Stimulated activated naive B cell treated with anti-CD40 and anti-IgM and Interleukin-4, amounts not matched to agents 10 μg/mL and 1 μg/mL and 100 μg/mL, for 72 hours (primary cell): ENCODE measurements around the gene ALK.
"Not testable (repeated sequence)": the region's sequence is repeated elsewhere in the genome, so short reads cannot be mapped to it uniquely, and the experiment has no call there.

Source experiments
- ATAC-seq, 2 donors: fragments of 150-1000 bp; cut with Tn5 transposase; replicated peaks; 2 replicates each; pipeline ENCODE4 v1.10.0; 2021; ENCODE audit warnings: moderate library complexity in 1 of 2
- DNase-seq: peaks from one replicate; pipeline ENCODE4 v3.0.0; 2021
- H3K27ac Mint-ChIP-seq: one replicate; pipeline ENCODE4 v1.8.0; 2022; ENCODE audit warnings: mild to moderate bottlenecking, mixed read lengths
- H3K27me3 Mint-ChIP-seq, 2 donors: one replicate each; pipeline ENCODE4 v1.8.0; 2022; ENCODE audit warnings: mixed read lengths in 2 of 2
- H3K36me3 Mint-ChIP-seq, 2 donors: one replicate each; pipeline ENCODE4 v1.8.0; 2022; ENCODE audit warnings: mixed read lengths in 2 of 2, mild to moderate bottlenecking in 1 of 2
- H3K4me1 Mint-ChIP-seq, 2 donors: one replicate each; pipeline ENCODE4 v1.8.0; 2022; ENCODE audit warnings: mixed read lengths in 2 of 2, mild to moderate bottlenecking in 1 of 2
- H3K4me3 Mint-ChIP-seq, 2 donors: one replicate each; pipeline ENCODE4 v1.8.0; 2022; ENCODE audit warnings: mild to moderate bottlenecking in 2 of 2, mixed read lengths in 2 of 2, moderate library complexity in 1 of 2
- H3K9me3 Mint-ChIP-seq, 2 donors: one replicate each; pipeline ENCODE4 v1.8.0; 2022; ENCODE audit warnings: mixed read lengths in 2 of 2, mild to moderate bottlenecking in 1 of 2

Gene ALK

GRCh38 chr2:29844713-29845326 is 76.6 kb downstream of the ALK start:
- DNase-seq = no peak
- H3K4me1 Mint-ChIP-seq = peaks cover 0 to 1% of the 10 kb centered on the region in 2 donors
- no peak for ATAC-seq
- no peak overlapping the region for H3K4me3 Mint-ChIP-seq
- H3K27ac Mint-ChIP-seq = no peak overlapping the region
- no peaks in the 10 kb centered on the region for H3K36me3 Mint-ChIP-seq
- peaks cover 27 to 32% of the 10 kb centered on the region in 2 donors for H3K27me3 Mint-ChIP-seq
- no peaks in the 10 kb centered on the region for H3K9me3 Mint-ChIP-seq

- ATAC-seq (peak in 1 of 2 donors; percentile 49), DNase-seq (no peak)
- H3K27me3 Mint-ChIP-seq = peaks cover 16 to 23% of the 10 kb centered on the region in 2 donors
- H3K4me3 Mint-ChIP-seq = no peak overlapping the region
- peaks cover 10 to 13% of the 10 kb centered on the region in 2 donors for H3K9me3 Mint-ChIP-seq
- no peak overlapping the region for H3K27ac Mint-ChIP-seq
- peaks cover 0 to 2% of the 10 kb centered on the region in 2 donors for H3K36me3 Mint-ChIP-seq
- peaks cover 0 to 1% of the 10 kb centered on the region in 2 donors for H3K4me1 Mint-ChIP-seq
Measured at GRCh38 chr2:29841386-29842004, 79.9 kb downstream of the ALK start.

- H3K4me1 Mint-ChIP-seq = peaks cover 0 to 1% of the 10 kb centered on the region in 2 donors
- no peak overlapping the region for H3K27ac Mint-ChIP-seq
- DNase-seq = no peak
- H3K27me3 Mint-ChIP-seq = peaks cover 16 to 23% of the 10 kb centered on the region in 2 donors
- H3K36me3 Mint-ChIP-seq = peaks cover 0 to 2% of the 10 kb centered on the region in 2 donors
- H3K9me3 Mint-ChIP-seq = peaks cover 14 to 18% of the 10 kb centered on the region in 2 donors
- ATAC-seq = no peak
- no peak overlapping the region for H3K4me3 Mint-ChIP-seq
Measured at GRCh38 chr2:29839306-29839705, 82.1 kb downstream of the ALK start.

GRCh38 chr2:29837925-29838324 is 83.5 kb downstream of the ALK start:
- no peak for ATAC-seq
- H3K4me1 Mint-ChIP-seq = peaks cover 0 to 1% of the 10 kb centered on the region in 2 donors
- H3K9me3 Mint-ChIP-seq = peaks cover 14 to 18% of the 10 kb centered on the region in 2 donors
- peaks cover 0 to 2% of the 10 kb centered on the region in 2 donors for H3K36me3 Mint-ChIP-seq
- H3K27ac Mint-ChIP-seq = no peak overlapping the region
- no peak for DNase-seq
- no peak overlapping the region for H3K4me3 Mint-ChIP-seq
- peaks cover 11 to 17% of the 10 kb centered on the region in 2 donors for H3K27me3 Mint-ChIP-seq

GRCh38 chr2:29834624-29835023 is 86.8 kb downstream of the ALK start:
- Mint-ChIP-seq H3K27me3 (peaks cover 0 to 8% of the 10 kb centered on the region in 2 donors), H3K36me3 (peaks cover 0 to 3% of the 10 kb centered on the region in 2 donors), H3K9me3 (peaks cover 16 to 21% of the 10 kb centered on the region in 2 donors), H3K4me3 (no peak overlapping the region), H3K27ac (no peak overlapping the region), H3K4me1 (no peaks in the 10 kb centered on the region)
- DNase-seq = no peak
- no peak for ATAC-seq

- peaks cover 0 to 8% of the 10 kb centered on the region in 2 donors for H3K27me3 Mint-ChIP-seq
- H3K9me3 Mint-ChIP-seq = peaks cover 16 to 21% of the 10 kb centered on the region in 2 donors
- H3K36me3 Mint-ChIP-seq = peaks cover 0 to 2% of the 10 kb centered on the region in 2 donors
- no peaks in the 10 kb centered on the region for H3K4me1 Mint-ChIP-seq
- no peak for DNase-seq
- no peak overlapping the region for H3K4me3 Mint-ChIP-seq
- ATAC-seq = no peak
- H3K27ac Mint-ChIP-seq = no peak overlapping the region
Measured at GRCh38 chr2:29834036-29834540, 87.3 kb downstream of the ALK start.

- Mint-ChIP-seq H3K9me3 (peaks cover 6 to 8% of the 10 kb centered on the region in 2 donors), H3K4me1 (no peaks in the 10 kb centered on the region), H3K27me3 (peaks cover 4 to 11% of the 10 kb centered on the region in 2 donors), H3K27ac (no peak overlapping the region), H3K4me3 (no peak overlapping the region), H3K36me3 (peaks cover 0 to 2% of the 10 kb centered on the region in 2 donors)
- no peak for ATAC-seq
- no peak for DNase-seq
Measured at GRCh38 chr2:29831560-29831959, 89.8 kb downstream of the ALK start.

GRCh38 chr2:29829841-29830240 is 91.5 kb downstream of the ALK start:
- no peak for DNase-seq
- peaks cover 16 to 21% of the 10 kb centered on the region in 2 donors for H3K27me3 Mint-ChIP-seq
- no peak overlapping the region for H3K27ac Mint-ChIP-seq
- peaks cover 3 to 4% of the 10 kb centered on the region in 2 donors for H3K9me3 Mint-ChIP-seq
- H3K4me3 Mint-ChIP-seq = no peak overlapping the region
- peaks cover 0 to 2% of the 10 kb centered on the region in 2 donors for H3K36me3 Mint-ChIP-seq
- H3K4me1 Mint-ChIP-seq = no peaks in the 10 kb centered on the region
- no peak for ATAC-seq

- H3K4me1 Mint-ChIP-seq, H3K36me3 Mint-ChIP-seq, H3K9me3 Mint-ChIP-seq, DNase-seq, H3K4me3 Mint-ChIP-seq, ATAC-seq, H3K27ac Mint-ChIP-seq: not testable (repeated sequence)
- peaks cover 25 to 29% of the 10 kb centered on the region in 2 donors for H3K27me3 Mint-ChIP-seq
Measured at GRCh38 chr2:29824145-29824544, 97.2 kb downstream of the ALK start.

GRCh38 chr2:29821591-29821990 is 99.8 kb downstream of the ALK start:
- Mint-ChIP-seq H3K4me3 (no peak overlapping the region), H3K4me1 (no peaks in the 10 kb centered on the region), H3K9me3 (peaks cover 0 to 2% of the 10 kb centered on the region in 2 donors), H3K27me3 (peaks cover 22 to 27% of the 10 kb centered on the region in 2 donors), H3K36me3 (no peaks in the 10 kb centered on the region), H3K27ac (no peak overlapping the region)
- no peak for ATAC-seq
- no peak for DNase-seq

GRCh38 chr2:29819570-29819969 is 101.8 kb downstream of the ALK start:
- Mint-ChIP-seq H3K27me3 (peaks cover 6 to 14% of the 10 kb centered on the region in 2 donors), H3K9me3 (no peaks in the 10 kb centered on the region), H3K36me3 (no peaks in the 10 kb centered on the region), H3K4me1 (no peaks in the 10 kb centered on the region), H3K27ac (no peak overlapping the region), H3K4me3 (no peak overlapping the region)
- DNase-seq (no peak), ATAC-seq (no peak)

- Mint-ChIP-seq H3K9me3 (no peaks in the 10 kb centered on the region), H3K4me1 (no peaks in the 10 kb centered on the region), H3K27me3 (peaks cover 0 to 7% of the 10 kb centered on the region in 2 donors), H3K36me3 (no peaks in the 10 kb centered on the region), H3K4me3 (no peak overlapping the region), H3K27ac (no peak overlapping the region)
- no peak for ATAC-seq
- DNase-seq = no peak
Measured at GRCh38 chr2:29817801-29818680, 103.3 kb downstream of the ALK start.

- Mint-ChIP-seq H3K27ac (no peak overlapping the region), H3K4me1 (no peaks in the 10 kb centered on the region), H3K27me3 (peaks cover 0 to 7% of the 10 kb centered on the region in 2 donors), H3K36me3 (no peaks in the 10 kb centered on the region), H3K4me3 (no peak overlapping the region), H3K9me3 (no peaks in the 10 kb centered on the region)
- no peak for ATAC-seq
- DNase-seq = no peak
Measured at GRCh38 chr2:29817299-29817698, 104.1 kb downstream of the ALK start.

GRCh38 chr2:29816651-29817050 is 104.7 kb downstream of the ALK start:
- Mint-ChIP-seq H3K27me3 (peaks cover 0 to 7% of the 10 kb centered on the region in 2 donors), H3K36me3 (no peaks in the 10 kb centered on the region), H3K4me3 (no peak overlapping the region), H3K4me1 (no peaks in the 10 kb centered on the region), H3K27ac (no peak overlapping the region), H3K9me3 (no peaks in the 10 kb centered on the region)
- DNase-seq (no peak), ATAC-seq (no peak)
